ENCODE measurements around the gene OTUD4.
A peak's percentile ranks its signal among the peaks of the same experiment; 100 is the strongest.
"Not testable (repeated sequence)": the region's sequence is repeated elsewhere in the genome, so short reads cannot be mapped to it uniquely, and the experiment has no call there.

OTUD4 gene, protein sequence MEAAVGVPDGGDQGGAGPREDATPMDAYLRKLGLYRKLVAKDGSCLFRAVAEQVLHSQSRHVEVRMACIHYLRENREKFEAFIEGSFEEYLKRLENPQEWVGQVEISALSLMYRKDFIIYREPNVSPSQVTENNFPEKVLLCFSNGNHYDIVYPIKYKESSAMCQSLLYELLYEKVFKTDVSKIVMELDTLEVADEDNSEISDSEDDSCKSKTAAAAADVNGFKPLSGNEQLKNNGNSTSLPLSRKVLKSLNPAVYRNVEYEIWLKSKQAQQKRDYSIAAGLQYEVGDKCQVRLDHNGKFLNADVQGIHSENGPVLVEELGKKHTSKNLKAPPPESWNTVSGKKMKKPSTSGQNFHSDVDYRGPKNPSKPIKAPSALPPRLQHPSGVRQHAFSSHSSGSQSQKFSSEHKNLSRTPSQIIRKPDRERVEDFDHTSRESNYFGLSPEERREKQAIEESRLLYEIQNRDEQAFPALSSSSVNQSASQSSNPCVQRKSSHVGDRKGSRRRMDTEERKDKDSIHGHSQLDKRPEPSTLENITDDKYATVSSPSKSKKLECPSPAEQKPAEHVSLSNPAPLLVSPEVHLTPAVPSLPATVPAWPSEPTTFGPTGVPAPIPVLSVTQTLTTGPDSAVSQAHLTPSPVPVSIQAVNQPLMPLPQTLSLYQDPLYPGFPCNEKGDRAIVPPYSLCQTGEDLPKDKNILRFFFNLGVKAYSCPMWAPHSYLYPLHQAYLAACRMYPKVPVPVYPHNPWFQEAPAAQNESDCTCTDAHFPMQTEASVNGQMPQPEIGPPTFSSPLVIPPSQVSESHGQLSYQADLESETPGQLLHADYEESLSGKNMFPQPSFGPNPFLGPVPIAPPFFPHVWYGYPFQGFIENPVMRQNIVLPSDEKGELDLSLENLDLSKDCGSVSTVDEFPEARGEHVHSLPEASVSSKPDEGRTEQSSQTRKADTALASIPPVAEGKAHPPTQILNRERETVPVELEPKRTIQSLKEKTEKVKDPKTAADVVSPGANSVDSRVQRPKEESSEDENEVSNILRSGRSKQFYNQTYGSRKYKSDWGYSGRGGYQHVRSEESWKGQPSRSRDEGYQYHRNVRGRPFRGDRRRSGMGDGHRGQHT
- total RNA-seq = 133 to 151 reads per million in 2 donors

DNA sequence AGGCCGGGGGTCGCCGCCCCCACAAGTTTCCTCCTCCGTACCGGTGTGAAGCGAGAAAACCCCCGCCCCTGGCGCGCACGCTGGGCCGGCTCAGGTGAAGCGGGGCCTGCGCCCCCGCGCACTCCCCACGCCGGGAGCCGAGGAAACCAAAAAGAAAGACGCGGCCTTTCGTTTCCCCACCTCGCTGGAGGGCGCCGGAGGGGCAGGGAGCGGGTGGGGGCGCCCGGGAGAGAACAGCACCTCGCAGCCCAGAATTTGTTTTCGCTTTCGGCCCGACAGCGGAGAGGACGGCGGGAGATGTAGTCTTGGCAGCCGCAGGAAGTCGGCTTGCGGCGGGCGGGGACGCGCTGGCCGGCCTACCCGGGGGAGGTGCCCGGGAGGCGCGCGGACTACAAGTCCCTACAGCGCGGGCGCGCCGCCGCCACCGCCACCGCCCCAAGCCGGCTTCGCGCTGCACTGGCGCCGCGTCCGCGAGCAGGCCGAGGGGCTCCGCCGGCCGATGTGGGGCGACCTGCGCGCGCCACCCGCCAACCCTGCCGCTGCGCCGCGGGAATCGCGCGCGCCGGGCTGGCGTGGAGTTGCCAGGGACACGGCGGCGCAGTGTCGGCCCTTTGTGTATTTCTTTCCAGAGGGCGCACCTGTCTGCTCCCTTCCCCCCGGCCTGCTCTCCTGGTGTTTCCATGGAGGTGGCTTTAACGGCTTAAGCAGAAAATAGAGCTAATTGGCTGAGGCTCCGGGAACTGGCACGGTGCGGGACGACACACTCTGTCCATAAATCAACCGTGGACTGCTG is at the start of gene OTUD4:
TSS of gene OTUD4 (minus strand) at position 292 of the 793 bp plus-strand sequence. CDS start 616 bp downstream, outside the sequence.
- peak; percentile 87 to 98 (median 94) for DNase-seq

DNA sequence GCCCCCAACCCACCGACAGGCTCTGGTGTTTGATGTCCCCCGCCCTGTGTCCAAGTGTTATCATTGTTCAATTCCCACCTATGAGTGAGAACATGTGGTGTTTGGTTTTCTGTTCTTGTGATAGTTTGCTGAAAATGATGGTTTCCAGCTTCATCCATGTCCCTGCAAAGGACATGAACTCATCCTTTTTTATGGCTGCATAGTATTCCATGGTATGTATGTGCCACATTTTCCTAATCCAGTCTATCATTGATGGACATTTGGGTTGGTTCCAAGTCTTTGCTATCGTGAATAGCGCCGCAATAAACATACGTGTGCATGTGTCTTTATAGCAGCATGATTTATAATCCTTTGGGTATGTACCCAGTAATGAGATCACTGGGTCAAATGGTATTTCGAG is 42.8 kb upstream of the OTUD4 start:
- DNase-seq = not testable (repeated sequence)

DNA sequence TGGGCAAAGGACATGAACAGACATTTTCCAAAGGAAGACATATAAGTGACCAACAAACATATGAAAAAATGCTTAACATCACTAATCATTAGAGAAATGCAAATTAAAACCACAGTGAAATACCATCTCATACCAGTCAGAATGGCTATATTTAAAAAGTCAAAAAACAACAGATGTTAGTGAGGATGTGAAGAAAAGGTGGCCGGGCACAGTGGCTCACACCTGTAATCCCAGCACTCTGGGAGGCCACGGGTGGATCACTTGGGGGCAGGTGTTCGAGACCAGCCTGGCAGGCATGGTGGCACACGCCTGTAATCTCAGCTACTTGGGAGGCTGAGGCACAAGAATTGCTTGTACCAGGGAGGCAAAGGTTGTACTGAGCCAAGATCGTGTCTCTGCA is 41.1 kb upstream of the OTUD4 start:
- DNase-seq = not testable (repeated sequence)

DNA sequence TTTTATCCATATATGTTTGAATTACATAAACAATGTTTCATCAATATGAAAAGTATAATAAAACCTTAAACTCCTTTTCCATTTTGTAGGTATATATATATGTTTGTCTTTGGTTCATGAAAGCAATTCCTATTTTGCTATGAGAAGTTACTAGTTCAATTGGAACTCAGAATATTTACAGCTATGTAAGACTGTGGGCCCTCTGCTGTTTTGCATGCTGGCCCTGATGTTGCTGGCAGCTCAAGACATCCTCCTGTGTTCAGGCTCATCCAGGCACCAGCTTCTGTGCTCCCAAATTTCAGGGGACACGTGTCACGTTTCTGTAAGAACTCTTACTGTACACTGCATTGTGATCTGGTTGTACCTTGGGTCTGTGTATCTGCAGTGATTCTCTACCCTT is 38.7 kb upstream of the OTUD4 start:
- no peak for DNase-seq

DNA sequence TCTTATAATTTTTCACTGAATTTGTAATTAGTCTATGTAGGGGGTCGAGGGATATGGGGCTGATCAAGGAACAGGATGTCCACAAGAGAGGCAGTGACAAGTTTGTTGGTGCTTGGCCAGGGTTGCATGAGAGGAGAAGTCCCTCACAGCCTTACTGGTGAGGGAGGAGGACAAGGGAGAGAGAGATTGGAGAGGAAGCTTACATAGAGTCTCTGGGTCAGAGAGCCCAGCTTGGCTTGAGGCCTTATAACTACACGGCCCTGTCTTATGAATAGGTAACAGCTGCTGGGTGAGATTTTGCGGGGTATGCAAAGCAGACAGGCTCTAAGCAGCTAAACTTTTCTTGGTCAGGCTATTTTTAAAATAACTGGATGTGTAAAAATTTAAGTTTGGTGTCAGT is 37.9 kb upstream of the OTUD4 start:
- DNase-seq = no peak

DNA sequence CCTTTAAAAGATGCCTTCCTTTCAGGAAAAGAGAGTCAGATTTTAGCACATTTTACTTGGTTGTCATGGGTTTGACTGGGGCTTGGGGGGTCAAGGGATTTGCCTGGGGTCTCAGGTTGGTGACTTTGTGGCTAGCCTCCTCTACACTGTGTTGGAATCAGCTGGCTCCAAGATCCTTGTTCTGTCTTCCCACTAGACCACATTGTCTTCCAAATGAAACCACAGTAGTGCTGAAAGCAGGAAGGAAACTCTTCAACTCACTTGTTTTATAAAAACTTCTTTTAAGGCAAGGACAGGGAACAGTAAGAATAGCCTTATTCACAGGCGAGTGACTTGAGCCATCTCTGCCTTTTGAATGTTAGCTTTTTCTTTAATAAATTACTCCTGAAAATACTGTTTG is 37.0 kb upstream of the OTUD4 start:
- DNase-seq = no peak

DNA sequence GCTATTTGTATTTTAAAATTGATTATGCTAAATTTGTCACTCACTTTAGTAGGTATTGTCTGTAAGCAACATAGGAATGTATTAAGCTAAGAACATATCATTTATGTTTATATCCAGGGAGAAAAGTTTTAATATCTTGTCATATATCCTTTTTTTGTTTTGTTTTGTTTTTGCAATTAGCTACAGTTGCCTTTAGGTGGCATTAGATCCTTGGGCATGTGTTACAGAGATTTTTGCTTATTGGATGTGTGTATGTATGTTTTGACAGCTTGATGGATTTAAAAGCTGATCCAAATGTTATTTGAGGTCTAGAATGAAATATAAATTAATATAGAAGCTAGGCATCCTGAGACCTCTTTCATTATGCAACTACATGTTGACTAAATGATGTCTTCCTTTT is 36.1 kb upstream of the OTUD4 start:
- peak in 1 of 5 experiments; percentile 27 for DNase-seq

DNA sequence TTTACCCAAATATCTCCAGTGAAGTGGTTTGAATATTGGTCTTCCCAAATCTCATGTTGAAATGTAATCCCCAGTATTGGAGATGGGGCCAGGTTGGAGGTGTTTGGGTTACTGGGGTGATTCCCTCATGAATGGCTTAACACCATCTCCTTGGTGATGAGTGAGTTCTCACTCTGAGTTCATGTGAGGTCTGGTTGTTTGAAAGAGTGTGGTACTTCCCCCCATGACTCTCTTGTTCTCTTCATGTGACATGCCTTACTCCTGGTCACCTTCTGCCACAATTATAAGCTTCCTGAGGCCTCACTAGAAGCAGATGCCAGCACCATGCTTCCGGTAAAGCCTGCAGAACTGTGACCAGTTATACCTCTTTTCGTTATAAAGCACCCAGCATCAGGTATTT is 32.9 kb upstream of the OTUD4 start:
- no peak for DNase-seq

DNA sequence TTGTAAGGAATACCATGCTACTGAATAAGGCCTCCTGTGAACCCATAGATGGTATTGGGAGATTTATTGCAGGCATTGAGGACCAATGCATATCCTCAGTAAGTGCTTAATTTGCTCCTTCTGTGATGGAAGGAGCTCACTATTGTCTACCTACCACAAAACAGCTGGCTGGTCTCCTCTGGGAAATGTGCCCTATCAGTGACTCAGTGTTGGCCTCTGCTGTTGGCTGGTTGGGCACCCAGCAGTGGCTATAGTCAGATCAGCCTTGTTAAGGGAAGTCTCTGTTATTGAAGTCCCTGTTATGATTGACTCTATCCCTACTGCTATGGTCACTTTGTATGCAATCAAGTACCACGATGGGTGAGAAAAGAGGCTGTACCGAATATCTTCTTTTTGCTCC is 27.5 kb upstream of the OTUD4 start:
- no peak for DNase-seq

DNA sequence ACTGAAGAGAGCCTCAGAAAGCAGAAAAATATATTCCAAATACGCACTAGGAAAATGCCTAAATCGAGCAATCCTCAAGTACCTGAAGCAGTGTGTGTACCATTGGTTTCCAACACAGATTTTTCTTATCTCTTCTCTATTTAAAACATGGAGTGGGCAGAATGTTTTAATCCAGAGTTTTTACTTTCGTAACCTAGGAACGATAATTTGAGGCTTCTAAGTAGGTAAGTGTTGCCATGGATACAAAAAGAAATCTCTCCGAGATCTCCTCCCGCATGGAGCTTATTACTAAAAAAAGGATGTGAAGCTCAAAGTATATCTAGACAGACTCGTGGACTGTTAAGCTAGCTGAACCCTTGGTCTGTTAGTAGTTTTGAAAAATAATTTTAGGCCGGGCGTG is 23.0 kb upstream of the OTUD4 start:
- DNase-seq = no peak

DNA sequence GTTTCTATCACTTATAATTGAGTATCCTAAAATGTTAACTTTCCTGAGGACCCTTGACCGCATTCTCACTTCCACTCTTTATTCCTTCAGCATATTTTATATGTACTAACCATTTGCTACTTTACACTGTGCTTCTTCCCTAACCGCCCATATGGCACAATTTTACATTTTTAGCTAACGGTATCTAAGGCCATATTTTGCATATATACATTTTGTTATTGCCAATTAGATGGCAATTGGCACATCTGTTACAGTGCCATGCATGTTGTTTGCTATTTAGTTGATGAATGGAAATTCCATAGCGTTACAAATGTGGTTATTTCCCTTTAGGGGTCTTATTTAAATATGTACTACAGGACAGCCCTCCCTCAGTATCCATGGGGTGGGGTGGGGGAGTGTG is 20.0 kb upstream of the OTUD4 start:
- no peak for DNase-seq

DNA sequence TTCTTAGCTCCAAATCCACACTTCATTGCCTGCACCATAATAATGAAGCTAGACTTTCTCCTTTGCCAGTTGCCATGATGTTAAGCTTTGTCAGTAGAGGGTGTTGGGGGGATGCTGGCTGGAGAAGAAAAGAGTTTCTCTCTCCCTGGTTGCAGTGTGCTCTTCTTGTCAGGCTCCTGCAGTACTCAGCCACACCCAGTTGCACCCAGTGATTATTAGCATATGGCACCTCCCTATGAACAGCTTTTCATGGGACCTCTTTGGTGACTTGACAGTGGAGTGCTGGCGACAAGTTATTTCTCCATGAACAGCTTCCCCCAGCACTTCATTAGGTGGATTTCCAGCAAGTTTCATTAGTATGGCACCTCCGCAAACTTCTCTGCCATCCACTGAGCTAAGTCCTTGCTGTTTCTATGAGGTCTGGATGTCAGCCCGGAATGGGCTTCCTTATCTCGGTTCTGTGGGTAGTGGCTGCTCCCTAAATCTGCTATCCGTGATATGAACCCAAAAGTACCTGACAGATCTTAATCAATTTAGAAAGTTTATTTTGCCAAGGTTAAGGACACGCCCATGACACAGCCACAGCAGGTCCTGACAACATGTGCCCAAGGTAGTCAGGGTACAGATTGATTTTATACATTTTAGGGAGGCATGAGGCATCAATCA is 18.8 kb upstream of the OTUD4 start:
- DNase-seq = no peak

DNA sequence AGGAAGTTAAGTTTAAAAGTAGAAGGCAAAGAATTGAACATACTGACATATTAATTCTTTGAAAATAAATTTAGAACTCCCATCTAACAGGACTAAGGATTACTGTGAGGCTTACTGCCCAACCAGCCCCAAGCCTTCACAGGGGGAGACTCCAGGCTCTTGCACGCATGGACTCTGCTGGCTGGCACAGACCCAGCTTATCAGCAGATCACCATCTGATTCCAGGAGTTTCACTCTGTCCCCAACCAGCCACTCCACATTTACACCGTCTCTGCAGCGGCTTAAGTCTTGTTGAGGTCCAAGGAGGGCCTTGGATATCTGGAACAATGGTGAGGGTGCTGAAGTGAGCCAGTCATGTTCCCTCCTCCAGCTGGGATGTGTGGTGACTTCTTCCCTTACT is 16.4 kb upstream of the OTUD4 start:
- DNase-seq = no peak

DNA sequence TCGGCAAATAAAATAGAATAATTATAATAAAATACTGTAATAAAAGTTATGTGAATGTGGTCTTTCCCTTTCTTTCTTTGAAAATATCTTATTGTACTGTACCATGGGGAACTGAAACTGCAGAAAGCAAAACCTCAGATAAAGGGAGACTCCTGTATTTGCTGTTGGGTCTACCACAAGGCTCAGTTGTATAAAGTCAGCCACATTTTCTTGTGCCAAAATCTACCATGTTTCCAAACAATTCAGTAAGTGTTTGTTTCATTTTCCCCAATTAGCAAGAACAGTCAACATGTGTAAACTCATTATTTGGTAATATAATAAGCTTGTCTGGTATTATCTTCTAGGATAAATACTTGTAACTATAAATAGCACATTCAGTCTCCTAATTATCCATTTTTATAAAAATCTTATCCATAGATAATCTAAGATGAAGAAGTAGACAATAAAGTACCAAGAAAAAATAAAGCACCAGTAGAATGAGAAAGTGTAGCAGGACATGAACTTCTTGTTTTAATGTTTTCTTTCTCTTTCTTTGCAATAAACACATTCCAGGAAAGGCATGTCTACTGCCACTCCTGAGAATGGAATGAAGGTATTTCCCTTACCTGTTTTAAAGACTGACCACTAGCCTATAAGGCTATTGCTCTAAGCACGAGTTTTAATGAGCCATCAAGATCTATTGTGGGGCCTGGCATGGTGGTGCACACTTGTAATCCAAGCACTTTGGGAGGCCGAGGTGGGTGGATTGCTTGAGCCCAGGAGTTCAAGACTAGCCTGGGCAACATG is 15.0 kb upstream of the OTUD4 start:
- no peak for DNase-seq

DNA sequence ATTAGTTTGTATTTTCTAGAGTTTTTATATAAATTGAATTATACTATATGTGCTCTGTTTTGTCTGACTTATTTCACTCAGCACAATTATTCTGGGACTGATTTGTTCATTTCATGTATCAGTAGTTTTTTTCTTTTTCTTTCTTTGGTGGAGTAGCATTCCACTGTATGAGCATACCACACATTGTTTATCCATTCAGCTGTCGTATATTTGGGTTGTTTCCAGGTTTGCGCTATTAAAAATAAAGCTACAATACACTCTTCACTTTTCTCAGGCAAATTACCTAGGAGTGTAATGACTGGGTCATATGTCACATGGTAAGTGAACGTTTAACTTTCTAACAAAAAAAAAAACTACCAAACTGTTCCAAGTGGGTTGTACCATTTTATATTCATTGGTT is 9.6 kb upstream of the OTUD4 start:
- DNase-seq = no peak

DNA sequence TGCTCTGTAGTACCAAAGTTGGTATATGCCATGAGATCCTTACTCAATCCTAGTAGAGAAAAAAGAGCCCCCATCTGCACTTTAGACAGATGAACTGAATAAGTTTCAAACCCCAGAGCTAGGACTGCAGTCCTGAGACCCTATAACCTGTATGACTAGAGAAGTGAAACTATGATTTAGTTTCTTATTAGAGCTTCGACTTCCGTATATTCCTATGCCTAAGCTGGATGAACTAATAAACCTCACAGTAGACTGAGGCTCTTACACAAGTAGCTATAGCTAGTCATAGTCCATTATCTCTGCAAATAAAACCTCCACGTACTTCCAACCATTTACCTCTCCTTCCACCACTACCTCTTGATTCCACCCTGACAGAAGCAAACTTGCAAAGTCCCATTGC is 6.3 kb upstream of the OTUD4 start:
- no peak for DNase-seq

DNA sequence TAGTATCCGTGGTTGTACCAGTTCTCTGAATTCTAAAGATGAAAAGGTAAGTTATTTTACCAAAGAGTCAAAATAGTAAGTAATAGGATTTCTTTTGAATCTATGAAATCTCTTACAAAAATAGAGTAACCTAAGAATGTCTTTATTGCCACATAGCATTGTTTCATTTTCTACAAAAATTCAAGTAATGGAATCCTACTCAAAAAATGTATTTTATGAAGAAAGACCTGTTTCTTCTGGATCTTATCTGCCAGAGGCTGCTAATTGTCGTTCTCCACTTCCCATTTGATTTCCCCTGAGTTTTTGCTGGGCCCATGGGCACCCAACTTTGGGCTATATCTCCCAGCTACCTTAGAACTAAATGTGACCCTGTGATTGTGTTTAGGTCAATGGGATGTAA is 3.2 kb upstream of the OTUD4 start:
- DNase-seq = no peak

DNA sequence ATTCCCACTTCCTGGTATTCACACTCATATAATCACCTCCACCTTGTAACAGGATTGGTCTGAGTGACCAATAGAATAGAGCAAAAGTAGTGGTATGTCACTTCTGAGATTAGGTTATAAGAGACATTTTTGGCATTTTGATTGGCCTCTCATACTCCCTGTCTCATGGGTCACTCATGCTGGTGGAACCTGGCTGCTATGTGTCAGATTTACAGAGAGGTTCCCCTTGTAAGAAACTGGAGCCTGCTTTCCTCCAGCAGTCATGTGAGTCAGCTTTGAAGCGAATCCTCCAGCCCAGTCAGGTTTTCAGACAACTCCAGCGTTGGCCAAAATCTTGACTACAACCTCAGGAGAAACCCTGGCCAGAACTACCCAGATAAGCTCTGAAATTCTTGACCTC is 2.6 kb upstream of the OTUD4 start:
- DNase-seq = no peak

DNA sequence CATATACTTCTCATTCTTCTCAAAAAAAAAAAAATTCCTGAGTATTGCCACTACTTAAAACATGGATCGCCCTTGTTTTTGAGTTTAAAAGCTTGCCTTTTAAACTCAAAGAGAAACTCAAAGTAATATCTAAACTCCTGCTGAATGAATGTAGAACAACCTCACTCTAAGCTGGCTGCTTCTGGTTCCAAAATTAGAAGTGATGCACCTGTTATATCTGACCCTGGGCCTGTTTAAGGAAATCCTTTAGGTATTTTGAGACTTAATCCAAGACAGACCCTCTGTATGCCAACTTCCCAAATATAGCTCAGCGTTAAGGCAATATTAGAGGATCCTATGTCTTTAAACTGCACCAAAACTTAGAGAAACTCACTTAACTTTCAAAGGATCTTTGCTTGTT is 1.8 kb upstream of the OTUD4 start:
- peak in 1 of 5 experiments; percentile 22 for DNase-seq

DNA sequence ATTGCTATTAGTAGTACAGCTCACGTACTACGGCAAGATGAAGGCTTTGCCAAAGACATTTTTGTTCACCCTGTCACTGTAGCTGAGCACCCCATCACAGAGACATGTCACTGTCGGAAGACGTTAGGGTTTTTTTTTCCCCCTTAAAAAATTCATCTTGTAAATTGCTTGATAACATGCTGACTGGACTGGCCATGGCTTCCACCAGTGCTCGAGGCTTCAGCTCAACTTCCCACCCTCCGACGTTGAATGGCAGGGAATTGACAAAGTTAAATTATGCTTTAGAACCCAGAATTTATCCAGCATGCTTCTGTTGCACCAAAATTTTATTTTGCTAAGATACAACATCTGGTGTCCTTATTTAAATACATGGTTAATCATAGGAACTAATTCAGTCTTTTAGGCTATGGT is 707 bp upstream of the OTUD4 start:
- no peak for DNase-seq

DNA sequence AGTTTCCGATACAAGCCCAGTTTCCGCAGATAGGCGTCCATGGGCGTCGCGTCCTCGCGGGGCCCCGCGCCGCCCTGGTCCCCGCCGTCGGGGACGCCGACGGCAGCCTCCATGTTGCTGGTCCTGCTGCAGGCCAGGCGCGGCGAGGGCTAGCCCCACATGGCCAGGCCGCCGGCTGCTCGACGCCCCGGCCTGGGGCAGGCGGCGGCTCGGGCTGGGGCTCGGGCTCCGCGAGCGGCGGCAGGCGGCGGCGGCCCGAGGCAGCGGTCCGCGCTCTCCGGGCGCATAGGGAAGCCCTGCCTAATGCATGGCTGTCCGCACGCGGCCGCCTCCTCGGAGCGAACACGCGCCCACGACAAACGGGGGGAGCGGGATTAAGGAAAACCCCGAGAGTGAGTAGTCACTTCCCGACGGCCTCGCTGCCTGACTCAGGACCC is 510 bp downstream of the OTUD4 start:
- DNase-seq = not testable (repeated sequence)

Measured in T-helper 2 cell (primary cell).